Tibial nerve (tissue), 4 donors: ENCODE results near the gene NANOS2.

Experiments
- EP300 ChIP-seq, 2 donors: sonication (generic); formaldehyde crosslinking; IDR thresholded peaks; one replicate each; pipeline ENCODE4 v1.6.1; 2017; ENCODE audit warnings: antibody characterized with exemption in 2 of 2, mild to moderate bottlenecking in 1 of 2
- POLR2A ChIP-seq, 2 donors: fragments of 450-650 bp; IDR thresholded peaks; one replicate each; pipeline ENCODE4 v1.6.1; 2017; ENCODE audit warnings: antibody characterized with exemption in 2 of 2, mild to moderate bottlenecking in 2 of 2, moderate library complexity in 2 of 2
- TF ChIP-seq, protein P1 (sequence below), 5 experiments: fragments of 200-600 bp in 3 of 5; fragments of 450-650 bp in 2 of 5; sonication (generic) in 3 of 5; IDR thresholded peaks; one replicate each; pipeline ENCODE4 v1.5.1; 2016 to 2019; ENCODE audit warnings: antibody characterized with exemption in 5 of 5, mild to moderate bottlenecking in 3 of 5, moderate library complexity in 2 of 5

GRCh38 chr19:45931055-45931454, 16.5 kb upstream of the NANOS2 start:
- TF ChIP-seq POLR2A (IDR thresholded peaks at IDR 0.05) (no peak), EP300 (IDR thresholded peaks at IDR 0.05) (no peak)
- TF ChIP-seq, protein P1, sequence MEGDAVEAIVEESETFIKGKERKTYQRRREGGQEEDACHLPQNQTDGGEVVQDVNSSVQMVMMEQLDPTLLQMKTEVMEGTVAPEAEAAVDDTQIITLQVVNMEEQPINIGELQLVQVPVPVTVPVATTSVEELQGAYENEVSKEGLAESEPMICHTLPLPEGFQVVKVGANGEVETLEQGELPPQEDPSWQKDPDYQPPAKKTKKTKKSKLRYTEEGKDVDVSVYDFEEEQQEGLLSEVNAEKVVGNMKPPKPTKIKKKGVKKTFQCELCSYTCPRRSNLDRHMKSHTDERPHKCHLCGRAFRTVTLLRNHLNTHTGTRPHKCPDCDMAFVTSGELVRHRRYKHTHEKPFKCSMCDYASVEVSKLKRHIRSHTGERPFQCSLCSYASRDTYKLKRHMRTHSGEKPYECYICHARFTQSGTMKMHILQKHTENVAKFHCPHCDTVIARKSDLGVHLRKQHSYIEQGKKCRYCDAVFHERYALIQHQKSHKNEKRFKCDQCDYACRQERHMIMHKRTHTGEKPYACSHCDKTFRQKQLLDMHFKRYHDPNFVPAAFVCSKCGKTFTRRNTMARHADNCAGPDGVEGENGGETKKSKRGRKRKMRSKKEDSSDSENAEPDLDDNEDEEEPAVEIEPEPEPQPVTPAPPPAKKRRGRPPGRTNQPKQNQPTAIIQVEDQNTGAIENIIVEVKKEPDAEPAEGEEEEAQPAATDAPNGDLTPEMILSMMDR (IDR thresholded peaks at IDR 0.05), result no peak
